Heart right ventricle (tissue), 16 donors: Measurements from ENCODE around the gene ROPN1L. TPM values are rescaled to one million over a fixed set of nuclear protein-coding genes. Genes with fewer than 3 reads are reported as not detected.
"Not testable (repeated sequence)": the region's sequence is repeated elsewhere in the genome, so short reads cannot be mapped to it uniquely, and the experiment has no call there.

Source experiments
- ATAC-seq, 8 donors: fragments of 200-7000 bp; cut with Tn5 transposase; one replicate each; pipeline ENCODE4 v1.9.1; 2020; ENCODE audit warnings: mild to moderate bottlenecking in 8 of 8, moderate library complexity in 8 of 8, moderate number of reproducible peaks in 1 of 8
- DNase-seq, 2 donors: peaks; one replicate each; pipeline ENCODE4 v3.0.0-alpha.2; 2020
- H3K27ac ChIP-seq, 10 donors: fragments of 200-600 bp; sonication (generic) in 2 of 10; one replicate each; pipeline versions ENCODE4 v1.5.0 to v1.8.0; 2020 to 2022; ENCODE audit warnings: mild to moderate bottlenecking in 3 of 10
- H3K27me3 ChIP-seq, 7 donors: fragments of 200-600 bp; one replicate each; pipeline ENCODE4 v1.8.0; 2021 to 2022; ENCODE audit warnings: mild to moderate bottlenecking in 2 of 7
- H3K36me3 ChIP-seq, 9 donors: fragments of 200-600 bp; sonication (generic) in 1 of 9; one replicate each; pipeline versions ENCODE4 v1.5.0 to v1.8.0; 2020 to 2022; ENCODE audit warnings: mild to moderate bottlenecking in 2 of 9
- H3K4me1 ChIP-seq, 9 donors: fragments of 200-600 bp; sonication (generic) in 1 of 9; one replicate each; pipeline versions ENCODE4 v1.5.0 to v1.8.0; 2020 to 2022; ENCODE audit warnings: mild to moderate bottlenecking in 4 of 9
- H3K4me3 ChIP-seq, 10 donors: fragments of 200-600 bp; sonication (generic) in 2 of 10; one replicate each; pipeline versions ENCODE4 v1.5.0 to v1.8.0; 2020 to 2022; ENCODE audit warnings: mild to moderate bottlenecking in 7 of 10, moderate library complexity in 2 of 10
- H3K9me3 ChIP-seq, 11 donors: fragments of 200-600 bp in 10 of 11; sonication (generic) in 2 of 11; one replicate each; pipeline versions ENCODE4 v1.5.0 to v1.8.0; 2013 to 2022; ENCODE audit warnings: mild to moderate bottlenecking in 2 of 11, control low read depth in 1 of 11, moderate library complexity in 1 of 11
- WGBS, 2 donors: extraction: QIAGEN DNeasy Blood & Tissue Kit; methylation state at CpG; one replicate each; pipeline ENCODE4 v1.1.7; 2013; ENCODE audit warnings: inconsistent platforms in 1 of 2; 5-methylcytosine and 5-hydroxymethylcytosine counted together
- intact Hi-C, 10 donors: fragments of 100-400 bp; cut with DNase I; formaldehyde crosslinking; loops; one replicate each; pipeline versions ENCODE4 v1.11.1 to v1.14.2; 2022
- long read RNA-seq, 3 donors: library from polyadenylated mRNA; unstranded; transcript quantifications; one replicate each; pipeline ENCODE4 v2.0.0, GENCODE V29; 2020 to 2021
- polyA plus RNA-seq, 2 donors: library from polyadenylated mRNA; stranded (reverse); fragments of 200-250 nt; gene quantifications; one replicate each; pipeline ENCODE4 v1.2.3, GENCODE V29; 2013
- total RNA-seq, 10 donors: library from RNA; stranded (reverse); fragmentation: NEBNext Ultra II Directional in 3 of 10; extraction: Animal tissue kit (Norgen Biotek cat#: 25700) in 3 of 10; gene quantifications; one replicate each; pipeline versions ENCODE4 v1.2.1 to v1.2.4, GENCODE V29; 2021 to 2023
- TF ChIP-seq, protein P1 (sequence below), 9 donors: fragments of 200-600 bp; sonication (generic) in 2 of 9; IDR thresholded peaks; one replicate each; pipeline versions ENCODE4 v1.5.0 to v1.8.0; 2021 to 2022; ENCODE audit warnings: antibody characterized with exemption in 9 of 9, mild to moderate bottlenecking in 5 of 9, moderate library complexity in 1 of 9
- donor health status: Arrhythmogenic right ventricular cardiomyopathy.
- donor health status: ischemic (EF 13 %, LVEDD 7.1; RV severe dilation, severe dysfunction).
- donor health status: healthy with polysubstance abuse.
- donor health status: DM: no; HTN: yes; CAD: no.
- donor health status: DM: no; HTN: no; CAD: no.
- donor health status: ischemic (EF 25% LVEDD 6.9; RV normal size, moderate dysfunction).
- donor health status: ischemic (EF 25% LVEDD 5.7; RV mildly dilated, moderate dysfunction).
- donor health status: healthy.
- donor health status: DM: yes; HTN: yes; CAD: no.
- donor health status: Ischemic cardiomyopathy.
- donor health status: ischemic (EF 35%, LVEDD 5.7; RV mildly dilated, moderate dysfunction).
- donor health status: nonischemic (EF 11% LVEDD 7.7; RV severe dilation, severe dysfunction).
- donor health status: DM: yes; HTN: yes; CAD: no.
- donor health status: PGD.
- donor health status: ischemic (EF 29% LVEDD 5.4; RV normal size, mild dysfunction).
- donor health status: nonischemic (EF 23%, LVEDD 6.1; RV moderate dilation, normal function).

The ROPN1L gene
- total RNA-seq (under 1 TPM in 8 of 10 donors, not detected in 2; 0.28 to 0.83 (median 0.32) TPM), polyA plus RNA-seq (under 1 TPM; 0.17 to 0.29 TPM)
- long read RNA-seq, donor 1 = 0 reads
- long read RNA-seq, donor 2, partial matches to known transcripts = 0 of 1 reads
- long read RNA-seq, donor 2, other reads (novel, unspliced or antisense) = 1 of 1 reads
- long read RNA-seq, donor 3 = 0 reads

DNA sequence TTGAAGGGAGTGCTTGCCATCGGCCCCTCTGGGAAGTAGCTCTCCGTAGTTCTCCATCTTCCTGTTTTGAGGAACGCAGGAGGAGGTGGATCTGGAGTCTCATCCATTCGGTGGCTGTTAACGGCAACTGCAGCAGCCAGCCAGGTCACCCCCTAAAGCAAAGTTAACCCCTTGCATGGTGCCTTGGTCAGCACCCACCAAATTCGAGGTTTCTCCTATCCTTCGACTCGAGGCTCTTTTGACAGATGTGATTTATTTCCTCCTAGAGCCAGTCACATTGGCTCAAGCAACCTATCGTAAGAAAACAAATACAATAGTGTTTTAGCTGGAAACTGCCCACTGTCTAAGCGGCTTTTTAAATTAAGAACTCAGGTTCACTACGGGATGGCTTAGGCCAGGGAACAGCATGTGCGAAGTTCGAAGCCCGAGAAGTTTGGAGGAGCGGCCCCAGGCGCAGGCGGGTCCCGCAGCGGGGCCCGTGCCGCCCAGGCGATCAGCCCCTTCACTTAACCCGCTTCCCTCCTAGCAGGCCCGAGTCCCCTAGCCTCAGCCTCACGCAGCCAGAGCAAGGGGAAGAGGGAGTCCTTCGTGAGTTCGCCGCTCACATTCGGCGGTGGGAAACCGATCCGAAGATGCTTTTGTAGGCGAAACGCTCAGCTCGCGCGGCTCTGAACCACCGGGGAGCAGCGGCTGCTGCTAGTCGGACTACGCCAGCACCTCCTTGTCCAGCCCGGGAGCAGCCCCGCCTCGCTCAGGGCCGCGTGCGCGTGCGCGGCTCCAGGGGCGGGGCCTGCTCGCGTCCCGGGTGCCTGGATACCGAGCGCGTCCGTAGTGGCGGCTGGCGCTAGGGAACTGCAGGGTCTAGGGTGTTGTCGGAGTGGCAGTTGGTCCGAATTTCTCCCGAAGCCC, at the start of gene ROPN1L:
ROPN1L (plus strand) TSS at position 797 of the 909 bp plus-strand sequence. CDS start 289 bp downstream, outside the sequence.
- no peaks in the 10 kb centered on the region for H3K27me3 ChIP-seq
- H3K9me3 ChIP-seq = no peaks in the 10 kb centered on the region
- DNase-seq (peak; percentile 83 to 90), ATAC-seq (peak; percentile 98 to 99 (median 99))
- TF ChIP-seq, protein P1, sequence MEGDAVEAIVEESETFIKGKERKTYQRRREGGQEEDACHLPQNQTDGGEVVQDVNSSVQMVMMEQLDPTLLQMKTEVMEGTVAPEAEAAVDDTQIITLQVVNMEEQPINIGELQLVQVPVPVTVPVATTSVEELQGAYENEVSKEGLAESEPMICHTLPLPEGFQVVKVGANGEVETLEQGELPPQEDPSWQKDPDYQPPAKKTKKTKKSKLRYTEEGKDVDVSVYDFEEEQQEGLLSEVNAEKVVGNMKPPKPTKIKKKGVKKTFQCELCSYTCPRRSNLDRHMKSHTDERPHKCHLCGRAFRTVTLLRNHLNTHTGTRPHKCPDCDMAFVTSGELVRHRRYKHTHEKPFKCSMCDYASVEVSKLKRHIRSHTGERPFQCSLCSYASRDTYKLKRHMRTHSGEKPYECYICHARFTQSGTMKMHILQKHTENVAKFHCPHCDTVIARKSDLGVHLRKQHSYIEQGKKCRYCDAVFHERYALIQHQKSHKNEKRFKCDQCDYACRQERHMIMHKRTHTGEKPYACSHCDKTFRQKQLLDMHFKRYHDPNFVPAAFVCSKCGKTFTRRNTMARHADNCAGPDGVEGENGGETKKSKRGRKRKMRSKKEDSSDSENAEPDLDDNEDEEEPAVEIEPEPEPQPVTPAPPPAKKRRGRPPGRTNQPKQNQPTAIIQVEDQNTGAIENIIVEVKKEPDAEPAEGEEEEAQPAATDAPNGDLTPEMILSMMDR (IDR thresholded peaks at IDR 0.05) = no peak
- H3K36me3 ChIP-seq = peaks cover 0 to 25% (median 0%) of the 10 kb centered on the region in 9 donors
- H3K4me3 ChIP-seq = peak within 1 kb of the TSS; percentile 46 to 83 (median 67)
- intact Hi-C loops = no loop called here
- H3K27ac ChIP-seq = peak within 1 kb of the TSS in 9 of 10 donors; percentile 40 to 81 (median 74)
- peaks cover 0 to 58% (median 33%) of the 10 kb centered on the region in 9 donors for H3K4me1 ChIP-seq
- 1% methylated on average over 63 of the region's 63 CpGs for WGBS, 2 donors

DNA sequence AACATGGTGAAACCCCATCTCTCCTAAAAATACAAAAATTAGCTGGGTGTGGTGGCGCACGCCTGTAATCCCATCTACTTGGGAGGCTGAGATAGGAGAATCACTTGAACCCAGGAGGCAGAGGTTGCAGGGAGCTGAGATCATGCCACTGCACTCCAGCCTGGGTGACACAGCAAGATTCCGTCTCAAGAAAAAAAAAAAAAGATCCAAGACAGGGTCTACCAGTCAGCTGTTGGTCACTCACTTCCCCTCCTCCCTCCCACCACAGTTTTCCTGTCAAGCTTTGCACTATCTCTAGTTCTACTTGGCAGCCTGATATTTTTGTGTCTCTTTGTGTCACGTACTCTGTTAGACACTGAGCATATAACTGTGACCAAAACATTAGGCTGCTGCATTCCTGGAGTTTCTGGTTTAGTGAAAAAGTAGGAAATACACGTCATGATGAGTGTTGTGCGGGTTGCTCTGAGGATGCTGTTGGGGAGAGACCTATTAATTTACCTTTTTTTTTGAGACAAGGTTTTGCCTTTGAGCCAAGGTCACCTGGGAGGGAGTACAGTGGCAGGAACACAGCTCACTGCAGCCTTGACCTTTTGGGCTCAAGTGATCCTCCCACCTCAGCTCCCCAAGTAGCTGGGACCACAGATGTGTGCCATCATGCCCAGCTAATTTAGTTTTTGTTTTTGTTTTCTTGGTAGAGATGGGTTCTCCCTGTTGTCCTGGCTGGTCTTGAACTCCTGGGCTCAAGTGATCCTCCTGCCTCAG, 48.9 kb upstream of the ROPN1L start:
- Histone ChIP-seq H3K4me1 (peaks cover 0 to 11% (median 0%) of the 10 kb centered on the region in 9 donors), H3K36me3 (peaks cover 0 to 100% (median 37%) of the 10 kb centered on the region in 9 donors), H3K27ac (peak overlapping the region in 7 of 10 donors; percentile 2 to 64 (median 27))
- DNase-seq, H3K9me3 ChIP-seq, H3K4me3 ChIP-seq, H3K27me3 ChIP-seq, intact Hi-C loops: not testable (repeated sequence)
- 76 to 81% methylated on average over 6 of the region's 6 CpGs for WGBS, 2 donors
- peak in 7 of 8 donors; percentile 48 to 84 (median 75) for ATAC-seq

DNA sequence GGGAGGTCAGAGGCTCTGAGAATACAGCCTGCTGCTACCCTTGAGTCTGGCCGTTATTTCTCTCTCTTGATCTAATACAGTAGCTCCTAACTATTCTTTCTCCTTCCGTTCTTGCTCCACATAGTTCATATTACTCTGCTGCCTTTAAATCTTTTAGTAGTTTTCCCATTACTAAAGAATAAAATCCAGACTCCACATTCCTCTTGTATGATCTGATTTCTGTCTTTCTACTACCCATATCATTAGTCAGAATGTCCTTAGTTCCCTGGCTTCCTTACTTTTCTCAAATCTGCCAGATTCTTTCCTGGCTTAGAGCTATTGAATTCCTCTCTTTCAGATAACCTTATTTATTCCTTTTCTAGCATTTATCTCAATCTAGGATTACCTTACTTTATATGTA, 48.2 kb upstream of the ROPN1L start:
- peak overlapping the region in 5 of 10 donors; percentile 22 to 64 (median 36) for H3K27ac ChIP-seq
- peaks cover 0 to 100% (median 35%) of the 10 kb centered on the region in 9 donors for H3K36me3 ChIP-seq
- TF ChIP-seq, protein P1 (IDR thresholded peaks at IDR 0.05) = no peak
- no peaks in the 10 kb centered on the region for H3K9me3 ChIP-seq
- H3K27me3 ChIP-seq = no peaks in the 10 kb centered on the region
- DNase-seq = no peak
- no peak overlapping the region for H3K4me3 ChIP-seq
- WGBS, 2 donors = 77 to 80% methylated on average over 2 of the region's 2 CpGs
- H3K4me1 ChIP-seq = peaks cover 0 to 11% (median 0%) of the 10 kb centered on the region in 9 donors
- ATAC-seq = no peak
- intact Hi-C loops = no loop called here

DNA sequence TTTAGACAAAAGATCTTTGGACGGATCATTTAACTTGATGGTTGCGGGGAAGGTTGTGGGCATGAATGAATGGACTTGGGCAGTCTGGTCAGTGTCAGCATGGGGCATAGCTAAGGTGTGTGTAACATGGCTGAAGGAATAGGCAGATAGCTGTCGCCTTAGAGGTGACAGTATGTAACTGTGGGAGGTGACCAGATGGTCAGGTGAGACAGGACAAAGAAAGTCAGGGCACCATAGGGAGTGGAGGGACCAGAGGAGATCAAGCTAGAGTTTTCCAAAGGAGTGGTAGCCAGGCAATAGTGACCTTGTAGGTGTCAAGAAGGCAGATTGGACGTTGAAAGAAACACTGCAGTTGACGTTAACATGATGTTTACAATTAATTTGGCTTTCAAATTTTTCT, 45.1 kb upstream of the ROPN1L start:
- Histone ChIP-seq H3K9me3 (no peaks in the 10 kb centered on the region), H3K4me1 (peaks cover 0 to 28% (median 17%) of the 10 kb centered on the region in 9 donors), H3K4me3 (no peak overlapping the region), H3K27ac (no peak overlapping the region), H3K27me3 (no peaks in the 10 kb centered on the region), H3K36me3 (peaks cover 0 to 100% (median 34%) of the 10 kb centered on the region in 9 donors)
- TF ChIP-seq, protein P1 (IDR thresholded peaks at IDR 0.05) = no peak
- 70 to 75% methylated on average over 5 of the region's 5 CpGs for WGBS, 2 donors
- ATAC-seq (no peak), DNase-seq (no peak)
- intact Hi-C loops = no loop called here
